Left colon (tissue), 2 donors: ENCODE measurements around the gene TADA2B. TPM values are rescaled to one million over a fixed set of nuclear protein-coding genes. Genes with fewer than 3 reads are reported as not detected.
"Not testable (repeated sequence)": the region's sequence is repeated elsewhere in the genome, so short reads cannot be mapped to it uniquely, and the experiment has no call there.

ENCODE experiments used
- ATAC-seq: fragments of 200-7000 bp; cut with Tn5 transposase; one replicate; pipeline ENCODE4 v1.9.1; 2020; ENCODE audit warnings: mild to moderate bottlenecking, moderate library complexity
- DNase-seq, 2 donors: peaks; one replicate each; pipeline ENCODE4 v3.0.0-alpha.2; 2020
- intact Hi-C, 2 donors: fragments of 100-400 bp; cut with DNase I in 1 of 2; cut with micrococcal nuclease in 1 of 2; formaldehyde crosslinking; loops; one replicate each; pipeline versions ENCODE4 v1.11.2 to v1.14.0; 2022; cut with DNase I, micrococcal nuclease
- total RNA-seq, 2 donors: library from RNA; stranded (reverse); fragmentation: NEBNext Ultra II Directional; extraction: Animal tissue kit (Norgen Biotek cat#: 25700); gene quantifications; one replicate each; pipeline ENCODE4 v1.2.1, GENCODE V29; 2021
- donor health status: DM: no; HTN: no; CAD: no.
- donor health status: DM: yes; HTN: yes; CAD: no.

The TADA2B gene
- total RNA-seq, 2 donors from 2014 or later: 30.0 to 34.6 TPM

GRCh38 chr4:7068883-7069282 lies 25.7 kb downstream of the TADA2B start:
- intact Hi-C loops: no loop called here
- ATAC-seq (no peak), DNase-seq (peak in 1 of 2 donors; percentile 38)

- DNase-seq (peak; percentile 71 to 89), ATAC-seq (peak; percentile 34)
- intact Hi-C loops: loop anchor here in 1 of 2 donors (10.0 kb wide), 1 partner anchor 346 kb away; no protein-coding TSS in a partner anchor
These were observed 27.7 kb downstream of the TADA2B start for GRCh38 chr4:7070729-7071511.

GRCh38 chr4:7073059-7073458 lies 29.9 kb downstream of the TADA2B start:
- no peak for DNase-seq

GRCh38 chr4:7073526-7074390 lies 30.6 kb downstream of the TADA2B start:
- no peak for DNase-seq
- intact Hi-C loops: loop anchor here in 1 of 2 donors (10.0 kb wide), 1 partner anchor 349 kb away; no protein-coding TSS in a partner anchor
- ATAC-seq: peak; percentile 52

More at GRCh38 chr4:7073059-7073458, 29.9 kb downstream of the TADA2B start:
- intact Hi-C loops: loop anchor here in 1 of 2 donors (10.0 kb wide), 1 partner anchor 348 kb away; no protein-coding TSS in a partner anchor
- ATAC-seq: no peak

GRCh38 chr4:7074426-7074825 lies 31.3 kb downstream of the TADA2B start:
- intact Hi-C loops: loop anchor here in 1 of 2 donors (10.0 kb wide), 1 partner anchor 350 kb away; no protein-coding TSS in a partner anchor
- DNase-seq (no peak), ATAC-seq (no peak)

- DNase-seq (no peak), ATAC-seq (no peak)
- intact Hi-C loops: loop anchor here in 1 of 2 donors (10.0 kb wide), 1 partner anchor 351 kb away; no protein-coding TSS in a partner anchor
These were observed 33.0 kb downstream of the TADA2B start for GRCh38 chr4:7075962-7076695.

GRCh38 chr4:7076696-7077082 lies 33.5 kb downstream of the TADA2B start:
- no peak for ATAC-seq
- DNase-seq: no peak
- intact Hi-C loops: loop anchor here in 1 of 2 donors (10.0 kb wide), 1 partner anchor 352 kb away; no protein-coding TSS in a partner anchor

- intact Hi-C loops: loop anchor here in 1 of 2 donors (10.0 kb wide), 1 partner anchor 353 kb away; no protein-coding TSS in a partner anchor
- no peak for DNase-seq
- no peak for ATAC-seq
These were observed 34.2 kb downstream of the TADA2B start for GRCh38 chr4:7077371-7077770.

- DNase-seq: no peak
- intact Hi-C loops: loop anchor here in 1 of 2 donors (10.0 kb wide), 1 partner anchor 353 kb away; no protein-coding TSS in a partner anchor
- no peak for ATAC-seq
These were observed 34.9 kb downstream of the TADA2B start for GRCh38 chr4:7078025-7078424.

GRCh38 chr4:7079483-7079882 lies 36.3 kb downstream of the TADA2B start:
- intact Hi-C loops: loop anchor here in 1 of 2 donors (10.0 kb wide), 1 partner anchor 355 kb away; no protein-coding TSS in a partner anchor
- ATAC-seq, DNase-seq: not testable (repeated sequence)

- not testable (repeated sequence) for DNase-seq, ATAC-seq
- intact Hi-C loops: loop anchor here in 1 of 2 donors (10.0 kb wide), 1 partner anchor 355 kb away; no protein-coding TSS in a partner anchor
These were observed 36.7 kb downstream of the TADA2B start for GRCh38 chr4:7079909-7080308.

GRCh38 chr4:7083597-7084563 lies 40.7 kb downstream of the TADA2B start:
- no peak for DNase-seq

GRCh38 chr4:7084564-7084961 lies 41.4 kb downstream of the TADA2B start:
- ATAC-seq: peak; percentile 40
- DNase-seq, intact Hi-C loops: not testable (repeated sequence)

More at GRCh38 chr4:7083597-7084563, 40.7 kb downstream of the TADA2B start:
- peak; percentile 40 for ATAC-seq
- intact Hi-C loops: no loop called here

GRCh38 chr4:7086384-7086783 lies 43.2 kb downstream of the TADA2B start:
- ATAC-seq (no peak), DNase-seq (no peak)
- intact Hi-C loops: no loop called here

GRCh38 chr4:7087036-7087435 lies 43.9 kb downstream of the TADA2B start:
- DNase-seq (no peak), ATAC-seq (no peak)
- intact Hi-C loops: no loop called here

GRCh38 chr4:7089213-7089986 lies 46.2 kb downstream of the TADA2B start:
- intact Hi-C loops: no loop called here
- ATAC-seq (no peak), DNase-seq (no peak)
